HG02571 (cell line): Measurements from ENCODE around the gene RGS12.

Experiments
- ATAC-seq: cut with Tn5 transposase; IDR thresholded peaks from one replicate; pipeline ENCODE4 v1.9.1; 2021; ENCODE audit warnings: mild to moderate bottlenecking, moderate library complexity; ENCODE audit not compliant: unreplicated experiment

Gene RGS12

DNA sequence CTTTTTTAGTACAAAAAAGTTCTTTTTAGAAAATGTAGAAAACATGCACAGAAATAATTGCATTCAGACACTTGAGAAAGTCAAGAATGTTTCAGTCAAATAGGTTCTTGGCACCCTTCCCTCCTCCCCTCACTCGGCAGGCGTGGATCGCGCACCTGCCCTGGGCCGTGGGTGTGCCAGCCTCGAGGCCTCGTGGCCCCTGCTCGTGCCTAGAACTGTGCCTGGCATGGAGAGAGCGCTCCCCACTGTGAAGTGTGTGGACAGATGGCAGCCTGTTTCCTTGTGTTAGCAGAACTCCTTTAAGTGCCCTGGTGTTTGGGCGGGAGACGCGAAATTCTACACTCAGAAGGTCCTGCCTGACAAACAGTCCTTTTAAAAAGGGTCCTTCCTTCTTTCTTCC, 14.7 kb downstream of the RGS12 start:
- ATAC-seq: no peak

DNA sequence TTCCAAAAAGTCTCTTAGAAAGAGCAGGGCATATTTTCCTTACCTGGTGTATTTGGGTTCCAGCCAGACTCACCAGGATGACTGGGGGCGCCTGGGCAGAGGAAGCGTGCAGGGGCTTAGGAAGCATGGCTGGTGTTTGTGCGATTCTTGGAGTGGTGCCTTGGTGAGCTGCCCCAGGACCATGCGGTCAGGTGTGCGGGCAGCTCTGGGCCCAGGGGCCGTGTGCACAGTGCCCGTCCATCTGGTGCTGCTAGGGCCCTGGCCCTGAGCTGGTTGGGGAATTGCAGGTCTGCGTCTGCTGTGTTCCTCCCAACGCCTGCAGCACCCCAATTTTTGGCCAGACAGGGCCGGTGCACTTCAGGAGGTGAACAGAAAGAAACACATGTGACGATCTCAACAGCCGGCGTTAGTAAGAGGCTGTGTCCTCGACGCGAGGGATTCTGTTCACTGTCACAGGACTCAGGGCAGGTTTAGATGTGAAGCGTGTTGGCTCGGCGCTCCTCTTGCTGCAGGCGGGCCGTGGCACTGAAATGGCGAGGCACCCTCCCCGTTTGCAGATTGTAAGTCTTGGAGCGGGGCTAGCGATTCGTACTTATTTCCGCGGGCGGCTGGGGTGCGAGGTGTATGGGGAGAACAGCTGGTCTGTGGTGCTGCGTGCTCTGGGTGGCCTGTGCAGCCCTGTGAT, 15.2 kb downstream of the RGS12 start:
- ATAC-seq: no peak

DNA sequence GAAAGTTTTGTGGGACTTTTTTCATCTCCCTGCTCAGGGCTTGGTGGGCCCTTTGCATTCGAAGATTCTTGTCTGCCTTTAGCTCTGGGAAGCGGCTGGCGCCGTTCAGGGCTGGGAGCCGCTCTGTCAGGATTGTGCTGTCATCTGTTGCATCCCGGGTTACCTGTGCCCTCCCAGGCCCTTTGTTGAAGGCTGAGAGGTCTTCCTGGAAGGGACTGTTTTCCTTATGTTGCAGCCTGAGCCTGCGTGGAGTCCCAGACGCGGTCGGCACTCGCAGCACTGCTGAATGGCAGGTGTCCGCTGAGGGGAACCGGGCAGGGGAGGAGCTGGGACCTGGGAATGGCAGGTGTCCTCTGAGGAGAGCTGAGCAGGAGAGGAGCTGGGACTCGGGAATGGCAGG, 15.9 kb downstream of the RGS12 start:
- no peak for ATAC-seq

- no peak for ATAC-seq
Measured at GRCh38 chr4:3310301-3311094, 17.7 kb downstream of the RGS12 start.

DNA sequence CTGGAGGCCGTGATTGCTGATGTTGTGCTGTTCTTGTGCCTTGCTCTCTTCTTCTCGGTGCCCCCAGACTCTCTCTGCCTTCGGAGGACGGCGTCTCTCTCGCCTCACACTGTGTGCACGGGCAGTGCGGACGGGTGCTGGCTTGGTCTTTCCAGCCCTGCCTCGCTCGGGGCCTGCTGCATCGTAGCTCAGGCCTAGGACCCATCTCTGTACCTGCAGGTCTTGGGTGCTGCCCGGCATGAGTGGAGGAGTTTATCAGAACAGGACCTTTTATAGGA, 18.2 kb downstream of the RGS12 start:
- ATAC-seq: no peak

DNA sequence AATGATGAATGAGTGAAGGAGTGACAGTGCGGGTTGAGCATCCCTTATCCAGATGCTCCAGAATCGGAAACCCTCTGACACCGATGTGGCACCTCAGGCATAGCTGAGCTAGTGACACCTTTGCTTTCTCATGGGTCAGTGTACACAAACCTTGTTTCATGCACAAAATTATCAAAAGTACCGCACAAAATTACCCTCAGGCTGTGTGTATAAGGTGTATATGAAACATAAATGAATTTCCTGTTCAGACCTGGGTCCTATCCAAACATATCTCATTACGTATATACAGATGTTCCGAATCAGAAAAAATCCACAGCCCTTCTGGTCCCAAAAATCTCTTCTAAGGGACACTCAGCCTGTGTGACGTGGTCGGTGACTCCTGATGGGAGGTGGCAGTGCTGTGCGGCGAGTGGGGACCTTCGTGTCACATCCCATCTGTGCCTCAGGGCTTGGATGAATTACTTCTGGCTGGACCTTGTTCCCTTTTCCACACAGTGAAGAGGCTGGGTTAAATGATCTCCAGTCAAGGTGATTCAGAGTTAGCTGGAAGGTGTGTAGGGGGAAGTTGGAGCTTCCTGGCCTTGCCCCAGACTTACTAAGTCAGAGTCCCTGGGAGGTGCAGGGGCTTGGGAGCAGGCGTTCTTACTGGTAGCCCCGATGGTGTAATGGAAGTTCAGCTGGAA, 18.8 kb downstream of the RGS12 start:
- no peak for ATAC-seq

DNA sequence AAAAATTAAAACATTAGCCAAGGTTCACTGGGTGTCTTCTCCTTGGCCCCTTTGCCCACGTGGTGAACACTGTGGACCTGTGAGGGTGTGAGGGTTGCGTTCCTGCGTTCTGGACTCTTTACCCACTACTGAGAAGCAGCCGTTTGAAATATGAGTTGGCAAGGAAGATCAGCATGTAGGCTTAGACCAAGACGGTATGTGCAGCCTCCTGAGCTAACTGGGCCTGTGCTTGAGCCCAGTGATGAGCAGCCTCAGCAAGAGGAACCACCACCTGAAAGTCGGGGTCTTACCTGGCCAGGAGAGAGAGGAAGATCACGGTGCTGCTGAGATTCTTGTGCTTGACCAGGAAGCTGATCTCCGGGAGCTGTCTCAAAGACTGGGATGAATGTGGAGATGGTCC, 19.5 kb downstream of the RGS12 start:
- no peak for ATAC-seq

DNA sequence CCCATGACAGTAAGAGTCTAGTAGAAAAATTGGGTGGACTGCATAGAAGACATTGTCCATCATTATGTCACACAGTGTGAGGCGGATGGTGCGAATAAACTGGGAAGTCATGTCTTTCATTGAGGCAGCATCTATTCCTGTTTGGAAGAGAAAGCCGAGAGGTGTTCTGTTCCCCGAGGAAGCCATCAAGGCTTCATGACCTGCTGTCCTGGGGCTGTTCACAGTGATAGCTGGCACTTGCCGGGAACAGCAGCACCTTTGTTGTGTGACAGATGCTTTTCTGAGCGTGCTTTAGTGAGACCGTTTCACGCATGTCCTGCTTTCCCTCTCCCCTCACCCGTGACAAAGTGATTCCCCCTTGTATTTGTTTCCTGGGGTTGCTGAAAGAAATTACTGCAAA, 20.3 kb downstream of the RGS12 start:
- ATAC-seq: no peak

GRCh38 chr4:3313556-3314228, 20.9 kb downstream of the RGS12 start:
- no peak for ATAC-seq

DNA sequence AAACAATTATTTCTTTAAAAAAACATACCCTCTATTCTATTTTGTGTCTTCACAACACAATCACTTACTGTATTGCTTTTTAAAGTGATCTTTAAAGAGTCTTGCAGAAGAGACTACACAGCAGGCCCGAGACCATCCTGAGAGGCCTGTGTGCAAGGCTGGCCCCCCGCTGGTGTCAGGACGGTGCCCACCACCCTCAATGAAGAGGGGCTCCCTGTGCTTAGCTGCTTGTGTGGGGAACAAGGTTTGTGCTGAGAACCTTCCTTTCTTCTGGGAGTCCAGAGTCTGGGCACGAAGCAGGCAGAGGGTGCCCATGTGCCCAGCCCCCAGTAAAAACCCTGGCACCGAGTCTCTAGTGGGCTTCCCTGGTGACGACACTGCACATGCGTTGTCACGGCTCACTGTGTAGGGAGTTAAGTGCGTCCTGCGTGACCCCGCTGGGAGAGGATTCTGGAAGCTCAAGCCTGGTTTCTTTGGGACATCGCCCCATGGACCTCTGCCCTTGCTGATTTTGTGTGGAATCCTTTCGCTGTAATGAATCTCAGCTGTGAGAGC, 22.0 kb downstream of the RGS12 start:
- no peak for ATAC-seq

DNA sequence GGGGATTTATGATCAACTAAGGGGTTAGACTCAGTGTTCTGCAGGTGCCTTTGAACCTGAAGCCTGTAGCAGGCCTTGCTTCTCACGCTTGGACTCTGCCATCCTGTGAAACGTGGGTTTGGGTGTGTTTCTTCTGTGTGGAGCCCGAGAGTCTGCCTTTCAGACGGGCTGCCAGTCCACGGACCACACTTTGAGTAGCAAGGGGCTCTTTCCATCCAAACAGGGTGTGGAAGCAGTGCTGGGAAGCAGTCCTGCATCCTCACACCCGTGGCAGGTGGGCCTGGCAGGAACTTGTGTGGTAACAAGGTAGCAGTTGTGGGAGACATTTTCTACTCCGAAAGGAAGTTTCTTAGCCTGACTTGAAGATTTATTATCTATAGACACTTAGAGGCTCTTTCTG, 22.7 kb downstream of the RGS12 start:
- ATAC-seq: no peak

- ATAC-seq: no peak
Measured at GRCh38 chr4:3316146-3316545, 23.3 kb downstream of the RGS12 start.

- no peak for ATAC-seq
Measured at GRCh38 chr4:3317011-3317655, 24.3 kb downstream of the RGS12 start.

GRCh38 chr4:3317656-3318211, 24.9 kb downstream of the RGS12 start:
- no peak for ATAC-seq

- no peak for ATAC-seq
Measured at GRCh38 chr4:3318561-3319021, 25.8 kb downstream of the RGS12 start.

GRCh38 chr4:3320361-3321023, 27.7 kb downstream of the RGS12 start:
- no peak for ATAC-seq

DNA sequence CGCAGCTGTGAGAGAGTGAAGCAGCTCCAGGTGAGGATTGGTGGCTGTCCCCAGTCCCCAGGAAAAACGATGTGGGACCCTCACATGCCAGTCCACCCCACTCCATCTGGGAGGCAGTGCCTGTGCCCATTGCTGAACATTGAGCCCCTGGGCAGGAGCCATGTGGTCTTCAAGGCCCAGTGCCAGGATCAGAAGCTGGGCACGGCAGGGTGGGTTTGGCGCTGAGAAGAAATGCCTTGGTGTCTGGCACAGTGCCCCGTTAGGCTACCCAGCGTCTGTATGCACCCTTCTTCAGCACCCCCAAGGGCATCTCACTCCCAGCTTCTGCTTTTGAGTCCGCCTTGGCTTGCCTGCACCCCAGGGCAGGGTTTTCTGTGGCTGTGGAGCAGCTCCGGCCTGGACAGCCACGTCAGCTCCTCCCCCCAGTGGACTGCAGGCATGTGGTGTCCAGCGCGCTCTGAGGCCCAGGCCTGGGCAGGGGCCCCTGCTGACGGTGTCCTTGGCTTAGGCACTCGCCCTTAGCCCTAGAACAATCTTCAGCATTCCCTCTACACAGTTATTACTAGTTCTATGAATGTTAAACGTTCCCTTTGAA, 28.6 kb downstream of the RGS12 start:
- ATAC-seq: no peak

DNA sequence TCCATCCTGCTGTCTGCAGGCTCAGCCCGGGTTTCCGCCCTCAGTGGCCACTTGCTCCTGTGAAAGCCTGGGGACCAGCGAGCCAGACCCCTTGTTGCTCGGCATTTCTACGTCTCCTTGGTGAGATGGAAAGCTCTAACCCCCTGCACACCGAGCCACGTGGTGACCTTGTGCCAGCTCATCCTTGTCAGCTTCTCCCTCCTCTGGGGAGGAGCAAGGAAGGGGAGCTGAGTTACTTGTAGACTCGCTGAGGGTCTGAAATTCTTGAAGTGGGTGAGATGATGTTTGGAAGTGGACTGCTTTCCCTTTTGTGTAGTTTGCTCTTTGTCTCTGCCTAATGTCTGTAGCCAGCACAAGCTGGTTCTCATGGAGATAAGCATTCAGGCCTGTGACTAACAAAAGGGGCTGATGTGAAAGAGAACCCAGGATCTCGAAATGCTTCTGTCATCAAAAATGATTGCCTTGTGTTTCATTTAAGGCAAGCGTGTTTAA, 29.3 kb downstream of the RGS12 start:
- no peak for ATAC-seq

GRCh38 chr4:3323071-3323481, 30.3 kb downstream of the RGS12 start:
- no peak for ATAC-seq
